Raji (cell line): ENCODE data around the gene SEC22B.

ENCODE experiments used
- POLR2A ChIP-seq: IDR thresholded peaks from 2 replicates; pipeline ENCODE4 v1.6.1; 2011; ENCODE audit warnings: low read depth, low read length, control low read depth; ENCODE audit not compliant: insufficient read depth

The SEC22B gene

GRCh38 chr1:120176092-120176855 lies at the start of gene SEC22B:
TSS of gene SEC22B (minus strand) at chr1:120176520. CDS start at chr1:120176381, 139 bp downstream.
- peak; percentile 90 for TF ChIP-seq POLR2A

DNA sequence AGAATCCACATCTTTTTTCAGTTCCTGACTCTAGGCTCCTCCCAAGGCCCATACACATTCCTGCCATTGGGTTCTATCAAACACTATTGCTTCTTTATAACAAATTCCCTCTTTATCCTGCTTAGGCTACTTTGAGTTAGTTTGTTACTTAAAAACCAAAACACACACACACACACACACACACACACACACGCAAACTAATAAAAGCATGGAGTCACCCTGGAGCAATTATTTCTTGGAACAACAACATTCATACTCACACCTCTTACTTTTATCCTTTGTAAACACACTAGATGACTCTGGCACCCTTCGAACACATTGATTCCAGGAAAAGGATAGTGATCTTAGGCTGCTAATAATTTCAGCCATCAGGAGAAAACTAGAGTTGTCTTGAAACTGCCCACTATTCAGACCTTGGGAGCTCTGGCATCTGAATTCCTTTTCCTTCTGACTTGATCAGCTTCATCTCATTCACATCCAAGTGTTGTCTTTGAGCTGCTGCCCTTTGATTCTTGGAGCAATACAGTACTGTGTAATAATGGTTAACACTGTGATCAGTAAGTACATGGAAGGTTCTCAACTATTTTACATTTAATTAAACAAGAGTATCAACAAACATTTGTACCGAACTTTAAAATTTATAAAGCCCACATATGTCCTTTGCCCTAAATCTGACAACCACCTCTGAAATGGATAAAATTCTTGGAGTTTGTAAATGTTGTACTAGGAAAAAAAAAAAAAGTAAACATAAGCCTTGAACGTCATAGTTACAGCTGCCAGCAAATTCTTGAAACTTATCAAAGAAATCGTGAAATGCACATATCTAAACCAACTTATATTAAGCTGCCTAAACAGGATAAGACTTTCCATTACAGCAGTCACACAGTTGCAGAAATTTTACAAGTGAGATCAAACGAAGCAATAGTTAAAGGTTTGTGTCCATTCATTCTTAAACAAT lies 2.8 kb upstream of the SEC22B start:
- TF ChIP-seq POLR2A, result no peak

DNA sequence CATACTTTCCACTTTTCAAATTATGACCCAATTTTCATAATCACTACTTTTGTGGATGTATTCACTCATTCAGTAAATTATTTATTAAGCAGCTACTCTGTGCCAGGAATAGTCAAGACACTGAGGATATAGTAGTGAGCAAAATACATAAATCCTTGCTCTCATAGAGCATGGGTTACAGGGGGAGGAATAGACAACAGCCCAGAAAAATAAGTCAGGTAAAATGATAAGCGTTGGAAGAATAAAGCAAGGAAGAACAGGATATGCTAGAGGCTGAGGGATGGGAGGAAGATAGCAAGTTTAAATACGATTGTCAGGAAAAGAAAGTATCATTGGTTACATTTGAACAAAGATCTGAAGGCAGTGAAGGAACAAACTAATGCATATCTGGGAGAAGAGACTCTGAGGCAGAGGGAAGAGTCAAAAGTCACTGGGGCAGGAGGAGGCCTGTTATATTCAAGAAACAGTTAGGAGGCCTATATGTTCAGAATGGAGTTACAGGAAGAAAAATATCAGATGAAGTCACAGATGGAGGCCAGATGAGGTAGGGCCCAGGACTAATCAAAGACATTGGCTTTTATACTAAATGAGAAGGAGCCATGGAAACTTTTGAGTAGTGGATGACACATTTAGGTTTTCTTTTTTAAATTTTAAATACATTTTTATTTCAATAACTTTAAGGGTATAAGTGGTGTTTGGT lies 42.9 kb downstream of the SEC22B start:
- no peak for TF ChIP-seq POLR2A
